Neuron (in vitro differentiated cells): Measurements from ENCODE around the gene LAP3.

Experiments
- H2AFZ ChIP-seq: one replicate; pipeline ENCODE4 v1.6.1; 2013; ENCODE audit warnings: low read depth, mild to moderate bottlenecking, inconsistent platforms, low read length, moderate library complexity
- H3K27me3 ChIP-seq: one replicate; pipeline ENCODE4 v1.6.1; 2013; ENCODE audit warnings: low read length; ENCODE audit not compliant: insufficient read depth
- H3K36me3 ChIP-seq: one replicate; pipeline ENCODE4 v1.6.1; 2013; ENCODE audit warnings: low read length; ENCODE audit not compliant: insufficient read depth
- H3K4me1 ChIP-seq: one replicate; pipeline ENCODE4 v1.6.1; 2013; ENCODE audit warnings: low read length; ENCODE audit not compliant: insufficient read depth
- H3K4me3 ChIP-seq: 2 replicates; pipeline ENCODE4 v1.5.1; 2013; ENCODE audit warnings: mild to moderate bottlenecking, low read length, moderate library complexity
- H3K9me3 ChIP-seq: one replicate; pipeline ENCODE4 v1.6.1; 2013; ENCODE audit warnings: low read length

Gene LAP3

GRCh38 chr4:17577665-17578481, 875 bp downstream of the LAP3 start:
- peaks cover 14% of the 10 kb centered on the region for H3K4me1 ChIP-seq
- H3K36me3 ChIP-seq = peaks cover 14% of the 10 kb centered on the region
- no peaks in the 10 kb centered on the region for H3K9me3 ChIP-seq
- H3K4me3 ChIP-seq = peak overlapping the region; percentile 74
- H2AFZ ChIP-seq = peak overlapping the region; percentile 94
- H3K27me3 ChIP-seq = no peaks in the 10 kb centered on the region

- H3K27me3 ChIP-seq = no peaks in the 10 kb centered on the region
- H2AFZ ChIP-seq = no peak overlapping the region
- peaks cover 14% of the 10 kb centered on the region for H3K4me1 ChIP-seq
- no peaks in the 10 kb centered on the region for H3K9me3 ChIP-seq
- peaks cover 20% of the 10 kb centered on the region for H3K36me3 ChIP-seq
- peak overlapping the region; percentile 74 for H3K4me3 ChIP-seq
These were observed 1.5 kb downstream of the LAP3 start for GRCh38 chr4:17578482-17578891.

GRCh38 chr4:17580969-17581368, 4.0 kb downstream of the LAP3 start:
- H3K4me1 ChIP-seq = peaks cover 14% of the 10 kb centered on the region
- H3K4me3 ChIP-seq = no peak overlapping the region
- H3K27me3 ChIP-seq = no peaks in the 10 kb centered on the region
- no peak overlapping the region for H2AFZ ChIP-seq
- H3K36me3 ChIP-seq = peaks cover 44% of the 10 kb centered on the region
- no peaks in the 10 kb centered on the region for H3K9me3 ChIP-seq

- Histone ChIP-seq H3K4me1 (peaks cover 5% of the 10 kb centered on the region), H3K4me3 (no peak overlapping the region), H2AFZ (no peak overlapping the region), H3K36me3 (peaks cover 49% of the 10 kb centered on the region), H3K9me3 (no peaks in the 10 kb centered on the region), H3K27me3 (no peaks in the 10 kb centered on the region)
These were observed 6.3 kb downstream of the LAP3 start for GRCh38 chr4:17583276-17583675.

GRCh38 chr4:17583941-17584340, 6.9 kb downstream of the LAP3 start:
- no peaks in the 10 kb centered on the region for H3K4me1 ChIP-seq
- H3K9me3 ChIP-seq = no peaks in the 10 kb centered on the region
- H3K4me3 ChIP-seq = no peak overlapping the region
- peaks cover 54% of the 10 kb centered on the region for H3K36me3 ChIP-seq
- no peaks in the 10 kb centered on the region for H3K27me3 ChIP-seq
- no peak overlapping the region for H2AFZ ChIP-seq

- no peak overlapping the region for H3K4me3 ChIP-seq
- H3K36me3 ChIP-seq = peaks cover 61% of the 10 kb centered on the region
- H2AFZ ChIP-seq = no peak overlapping the region
- no peaks in the 10 kb centered on the region for H3K4me1 ChIP-seq
- H3K9me3 ChIP-seq = no peaks in the 10 kb centered on the region
- H3K27me3 ChIP-seq = no peaks in the 10 kb centered on the region
These were observed 7.7 kb downstream of the LAP3 start for GRCh38 chr4:17584521-17585213.

- H3K4me1 ChIP-seq = no peaks in the 10 kb centered on the region
These were observed 10.3 kb downstream of the LAP3 start for GRCh38 chr4:17587094-17587822.

GRCh38 chr4:17589355-17589754, 12.4 kb downstream of the LAP3 start:
- Histone ChIP-seq H3K4me1 (no peaks in the 10 kb centered on the region), H2AFZ (no peak overlapping the region), H3K36me3 (peaks cover 56% of the 10 kb centered on the region)

More at GRCh38 chr4:17587094-17587822, 10.3 kb downstream of the LAP3 start:
- H3K9me3 ChIP-seq = no peaks in the 10 kb centered on the region
- no peaks in the 10 kb centered on the region for H3K27me3 ChIP-seq
- H2AFZ ChIP-seq = no peak overlapping the region
- H3K4me3 ChIP-seq = no peak overlapping the region
- H3K36me3 ChIP-seq = peaks cover 58% of the 10 kb centered on the region

GRCh38 chr4:17595471-17596005, 18.5 kb downstream of the LAP3 start:
- H3K4me3 ChIP-seq = no peak overlapping the region
- H2AFZ ChIP-seq = no peak overlapping the region
- peaks cover 50% of the 10 kb centered on the region for H3K36me3 ChIP-seq
- no peaks in the 10 kb centered on the region for H3K9me3 ChIP-seq
- no peaks in the 10 kb centered on the region for H3K4me1 ChIP-seq
- no peaks in the 10 kb centered on the region for H3K27me3 ChIP-seq

More at GRCh38 chr4:17589355-17589754, 12.4 kb downstream of the LAP3 start:
- no peaks in the 10 kb centered on the region for H3K9me3 ChIP-seq
- H3K27me3 ChIP-seq = no peaks in the 10 kb centered on the region
- H3K4me3 ChIP-seq = no peak overlapping the region

- Histone ChIP-seq H3K9me3 (no peaks in the 10 kb centered on the region), H3K27me3 (no peaks in the 10 kb centered on the region), H3K4me1 (no peaks in the 10 kb centered on the region), H3K36me3 (peaks cover 46% of the 10 kb centered on the region), H2AFZ (no peak overlapping the region), H3K4me3 (no peak overlapping the region)
These were observed 20.5 kb downstream of the LAP3 start for GRCh38 chr4:17597517-17597916.

GRCh38 chr4:17599826-17600225, 22.8 kb downstream of the LAP3 start:
- H3K36me3 ChIP-seq = peaks cover 38% of the 10 kb centered on the region

GRCh38 chr4:17605236-17605635, 28.2 kb downstream of the LAP3 start:
- Histone ChIP-seq H2AFZ (no peak overlapping the region), H3K36me3 (peaks cover 37% of the 10 kb centered on the region), H3K4me3 (no peak overlapping the region), H3K9me3 (no peaks in the 10 kb centered on the region), H3K27me3 (no peaks in the 10 kb centered on the region), H3K4me1 (no peaks in the 10 kb centered on the region)

More at GRCh38 chr4:17599826-17600225, 22.8 kb downstream of the LAP3 start:
- no peaks in the 10 kb centered on the region for H3K4me1 ChIP-seq
- H3K27me3 ChIP-seq = no peaks in the 10 kb centered on the region
- no peak overlapping the region for H2AFZ ChIP-seq
- H3K9me3 ChIP-seq = no peaks in the 10 kb centered on the region
- H3K4me3 ChIP-seq = no peak overlapping the region
